Astrocyte (in vitro differentiated cells and primary cell): ENCODE measurements around the gene AIFM2. TPM values are rescaled to one million over a fixed set of nuclear protein-coding genes. Genes with fewer than 3 reads are reported as not detected.
A peak's percentile ranks its signal among the peaks of the same experiment; 100 is the strongest.

Experiments used
- DNase-seq: peaks from one replicate; pipeline ENCODE4 v3.0.0-alpha.2; 2010; ENCODE audit warnings: low read depth
- FAIRE-seq: peaks from 2 replicates; lab custom pipeline; 2011; peaks lifted over from hg19 to GRCh38; lab: Jason Lieb, UNC
- H2AFZ ChIP-seq: 2 replicates; pipeline ENCODE4 v1.6.0; 2012; ENCODE audit warnings: low read depth, low read length, inconsistent platforms
- H3K27ac ChIP-seq: 2 replicates; pipeline ENCODE4 v1.5.1; 2011; ENCODE audit warnings: low read depth, low read length, inconsistent platforms
- H3K27me3 ChIP-seq: 2 replicates; pipeline ENCODE4 v1.6.0; 2011; ENCODE audit warnings: low read length, inconsistent platforms; ENCODE audit not compliant: insufficient read depth
- H3K36me3 ChIP-seq: 2 replicates; pipeline ENCODE4 v1.5.1; 2011; ENCODE audit warnings: low read length, inconsistent platforms; ENCODE audit not compliant: insufficient read depth
- H3K4me1 ChIP-seq: 2 replicates; pipeline ENCODE4 v1.5.1; 2011; ENCODE audit warnings: low read length, inconsistent platforms; ENCODE audit not compliant: insufficient read depth
- H3K4me2 ChIP-seq: 2 replicates; pipeline ENCODE4 v1.6.0; 2012; ENCODE audit warnings: low read length, inconsistent platforms
- H3K4me3 ChIP-seq: 2 replicates; pipeline ENCODE4 v1.5.1; 2011; ENCODE audit warnings: low read depth, mild to moderate bottlenecking, low read length, inconsistent platforms; ENCODE audit not compliant: insufficient read depth
- H3K79me2 ChIP-seq: 2 replicates; pipeline ENCODE4 v1.6.0; 2012; ENCODE audit warnings: mild to moderate bottlenecking, low read length, inconsistent platforms; ENCODE audit not compliant: insufficient read depth
- H3K9ac ChIP-seq: 2 replicates; pipeline ENCODE4 v1.6.0; 2012; ENCODE audit warnings: mild to moderate bottlenecking, low read length, inconsistent platforms
- H3K9me3 ChIP-seq: 2 replicates; pipeline ENCODE4 v1.5.1; 2012; ENCODE audit warnings: low read depth, mild to moderate bottlenecking, low read length, inconsistent platforms; ENCODE audit not compliant: insufficient read depth
- H4K20me1 ChIP-seq: 2 replicates; pipeline ENCODE4 v1.6.0; 2012; ENCODE audit warnings: low read length, inconsistent platforms; ENCODE audit not compliant: insufficient read depth
- H3K27ac Mint-ChIP-seq: one replicate; pipeline ENCODE4 v1.8.0; 2021; ENCODE audit warnings: mild to moderate bottlenecking, mixed read lengths; ENCODE audit not compliant: unreplicated experiment
- H3K27me3 Mint-ChIP-seq: one replicate; pipeline ENCODE4 v1.8.0; 2021; ENCODE audit warnings: low read depth, mixed read lengths; ENCODE audit not compliant: unreplicated experiment
- H3K36me3 Mint-ChIP-seq: one replicate; pipeline ENCODE4 v1.8.0; 2021; ENCODE audit warnings: low read depth, mixed read lengths; ENCODE audit not compliant: unreplicated experiment
- H3K4me1 Mint-ChIP-seq: one replicate; pipeline ENCODE4 v1.8.0; 2021; ENCODE audit warnings: low read depth, mixed read lengths; ENCODE audit not compliant: unreplicated experiment
- H3K4me3 Mint-ChIP-seq: one replicate; pipeline ENCODE4 v1.8.0; 2021; ENCODE audit warnings: mild to moderate bottlenecking, moderate library complexity, mixed read lengths; ENCODE audit not compliant: unreplicated experiment
- H3K9me3 Mint-ChIP-seq: one replicate; pipeline ENCODE4 v1.8.0; 2021; ENCODE audit warnings: mild to moderate bottlenecking, mixed read lengths; ENCODE audit not compliant: unreplicated experiment
- CTCF ChIP-seq: IDR thresholded peaks from 2 replicates; pipeline ENCODE4 v1.5.1; 2011; ENCODE audit warnings: low read depth, mild to moderate bottlenecking, inconsistent platforms, low read length, moderate library complexity; ENCODE audit not compliant: insufficient read depth
- EZH2 ChIP-seq: IDR thresholded peaks from 2 replicates; pipeline ENCODE4 v1.6.1; 2012; ENCODE audit warnings: mild to moderate bottlenecking, low read length, inconsistent platforms; ENCODE audit not compliant: insufficient read depth
- total RNA-seq: library from RNA; stranded (reverse); gene quantifications from 2 replicates; pipeline ENCODE4 v1.2.1, GENCODE V29; 2021

Gene AIFM2
- total RNA-seq, 1 donor from 2014 or later, result 7.1 TPM

DNA sequence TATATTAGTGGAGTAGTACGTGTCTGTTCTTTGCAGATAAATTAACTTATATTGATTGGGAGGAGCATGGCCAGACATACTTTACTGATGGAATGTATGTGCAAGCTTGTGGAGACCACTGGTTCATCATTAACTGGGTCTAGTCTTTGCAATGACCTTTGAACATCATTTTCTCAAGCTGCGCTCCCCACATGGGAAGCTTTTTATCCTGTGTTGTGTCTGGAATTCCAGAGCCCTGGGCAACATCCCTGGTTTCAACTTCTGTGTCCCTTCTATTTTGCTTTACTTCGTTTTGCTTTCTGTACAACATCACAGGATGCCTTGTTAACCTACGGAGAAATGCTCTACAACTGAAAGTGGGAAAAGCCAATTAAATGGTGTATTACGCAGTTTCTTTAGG, 41.7 kb downstream of the AIFM2 start:
- Histone ChIP-seq H3K4me3 (no peak overlapping the region), H3K4me2 (no peak overlapping the region), H3K36me3 (peaks cover 9% of the 10 kb centered on the region), H2AFZ (no peak overlapping the region), H3K27ac (no peak overlapping the region), H4K20me1 (no peaks in the 10 kb centered on the region), H3K79me2 (no peaks in the 10 kb centered on the region), H3K27me3 (no peaks in the 10 kb centered on the region), H3K4me1 (no peaks in the 10 kb centered on the region), H3K9me3 (no peaks in the 10 kb centered on the region), H3K9ac (no peak overlapping the region)
- Mint-ChIP-seq H3K36me3 (peaks cover 19% of the 10 kb centered on the region), H3K27ac (peak overlapping the region; percentile 7), H3K4me3 (no peak overlapping the region), H3K9me3 (no peaks in the 10 kb centered on the region), H3K27me3 (no peaks in the 10 kb centered on the region), H3K4me1 (peaks cover 7% of the 10 kb centered on the region)
- FAIRE-seq (no peak), DNase-seq (no peak)
- TF ChIP-seq CTCF, result no peak
- TF ChIP-seq EZH2, result no peak

DNA sequence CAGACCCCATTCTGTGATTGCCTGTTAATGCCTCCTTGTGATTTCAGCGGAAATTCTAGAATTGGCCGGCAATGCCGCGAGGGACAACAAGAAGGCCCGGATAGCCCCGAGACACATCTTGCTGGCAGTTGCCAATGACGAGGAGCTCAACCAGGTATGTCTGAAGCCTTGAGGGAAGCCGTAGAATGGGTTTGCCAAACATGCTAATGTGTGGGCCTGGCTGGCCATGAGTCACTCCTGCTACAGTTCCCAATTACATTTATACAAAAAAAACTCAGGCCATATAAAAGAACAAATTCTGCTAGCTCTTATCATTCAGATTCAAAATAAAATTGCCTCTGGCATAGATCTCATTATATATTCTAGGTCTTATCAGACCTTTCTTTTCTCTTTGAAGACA, 42.6 kb downstream of the AIFM2 start:
- Mint-ChIP-seq H3K9me3 (no peaks in the 10 kb centered on the region), H3K4me1 (peaks cover 7% of the 10 kb centered on the region), H3K36me3 (peaks cover 14% of the 10 kb centered on the region), H3K27me3 (no peaks in the 10 kb centered on the region), H3K4me3 (no peak overlapping the region), H3K27ac (peak overlapping the region; percentile 43)
- DNase-seq (peak; percentile 14), FAIRE-seq (no peak)
- no peaks in the 10 kb centered on the region for H3K4me1 ChIP-seq
- no peak overlapping the region for H3K4me2 ChIP-seq
- H2AFZ ChIP-seq, result no peak overlapping the region
- no peak overlapping the region for H3K9ac ChIP-seq
- TF ChIP-seq CTCF (no peak), EZH2 (no peak)
- H3K27me3 ChIP-seq, result no peaks in the 10 kb centered on the region
- H4K20me1 ChIP-seq, result no peaks in the 10 kb centered on the region
- no peaks in the 10 kb centered on the region for H3K79me2 ChIP-seq
- H3K27ac ChIP-seq, result no peak overlapping the region
- H3K36me3 ChIP-seq, result peaks cover 2% of the 10 kb centered on the region
- no peak overlapping the region for H3K4me3 ChIP-seq
- no peaks in the 10 kb centered on the region for H3K9me3 ChIP-seq

DNA sequence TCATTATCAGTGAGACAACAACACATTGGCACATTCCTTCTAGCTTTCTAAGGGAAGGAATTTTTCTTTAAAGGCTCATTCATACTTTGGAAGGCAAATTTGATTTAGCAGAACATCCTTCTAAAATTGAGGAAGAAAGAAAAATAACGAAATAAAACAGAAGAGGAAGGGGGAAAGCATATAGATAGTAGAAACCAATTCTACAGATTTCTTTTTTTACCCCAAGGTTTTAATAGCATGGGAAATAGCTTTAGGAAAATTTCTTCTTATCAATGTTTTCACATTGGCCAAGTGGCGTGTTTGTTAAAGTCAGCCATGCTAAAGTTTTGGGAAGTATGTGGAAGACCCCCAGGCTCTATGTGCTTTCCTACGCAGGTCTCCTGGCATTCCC, 44.3 kb downstream of the AIFM2 start:
- H3K9me3 ChIP-seq, result no peaks in the 10 kb centered on the region
- no peak overlapping the region for H3K27ac ChIP-seq
- Mint-ChIP-seq H3K27ac (peak overlapping the region; percentile 66), H3K4me3 (no peak overlapping the region), H3K27me3 (no peaks in the 10 kb centered on the region), H3K9me3 (no peaks in the 10 kb centered on the region), H3K4me1 (peaks cover 7% of the 10 kb centered on the region), H3K36me3 (peaks cover 13% of the 10 kb centered on the region)
- H3K36me3 ChIP-seq, result no peaks in the 10 kb centered on the region
- H2AFZ ChIP-seq, result no peak overlapping the region
- DNase-seq (no peak), FAIRE-seq (no peak)
- TF ChIP-seq EZH2 (no peak), CTCF (no peak)
- no peak overlapping the region for H3K4me2 ChIP-seq
- no peaks in the 10 kb centered on the region for H4K20me1 ChIP-seq
- H3K4me3 ChIP-seq, result no peak overlapping the region
- H3K9ac ChIP-seq, result no peak overlapping the region
- no peaks in the 10 kb centered on the region for H3K4me1 ChIP-seq
- no peaks in the 10 kb centered on the region for H3K79me2 ChIP-seq
- H3K27me3 ChIP-seq, result no peaks in the 10 kb centered on the region
